Immature natural killer cell (primary cell): ENCODE measurements around the gene SPIN1. TPM values are rescaled to one million over a fixed set of nuclear protein-coding genes. Genes with fewer than 3 reads are reported as not detected.

Experiments
- DNase-seq, 3 donors: peaks; one replicate each; pipeline ENCODE4 v3.0.0; 2022; ENCODE audit warnings: mixed read lengths in 1 of 3
- H3K27ac Mint-ChIP-seq, 6 donors: one replicate each; pipeline ENCODE4 v1.8.0; 2020; ENCODE audit warnings: mixed read lengths in 6 of 6, mild to moderate bottlenecking in 5 of 6, inconsistent platforms in 4 of 6, moderate library complexity in 3 of 6
- H3K27me3 Mint-ChIP-seq, 3 donors: one replicate each; pipeline ENCODE4 v1.8.0; 2020 to 2021; ENCODE audit warnings: low read depth in 3 of 3, mild to moderate bottlenecking in 3 of 3, mixed read lengths in 3 of 3, moderate library complexity in 3 of 3, inconsistent platforms in 1 of 3
- H3K36me3 Mint-ChIP-seq, 3 donors: one replicate each; pipeline ENCODE4 v1.8.0; 2020; ENCODE audit warnings: mixed read lengths in 3 of 3, inconsistent platforms in 2 of 3, mild to moderate bottlenecking in 2 of 3
- H3K4me1 Mint-ChIP-seq, 2 donors: one replicate each; pipeline ENCODE4 v1.8.0; 2020; ENCODE audit warnings: inconsistent platforms in 2 of 2, mild to moderate bottlenecking in 2 of 2, mixed read lengths in 2 of 2, moderate library complexity in 1 of 2
- H3K4me3 Mint-ChIP-seq, 5 donors: one replicate each; pipeline ENCODE4 v1.8.0; 2020; ENCODE audit warnings: mild to moderate bottlenecking in 5 of 5, mixed read lengths in 5 of 5, inconsistent platforms in 3 of 5, moderate library complexity in 3 of 5
- H3K9me3 Mint-ChIP-seq, 6 donors: one replicate each; pipeline ENCODE4 v1.8.0; 2020; ENCODE audit warnings: mild to moderate bottlenecking in 6 of 6, mixed read lengths in 6 of 6, inconsistent platforms in 4 of 6, moderate library complexity in 3 of 6
- polyA plus RNA-seq, 3 donors: library from polyadenylated mRNA; unstranded; fragments of 300-500 nt; fragmentation: Illumina TruSeq; gene quantifications; one replicate each; pipeline ENCODE4 v1.2.3, GENCODE V29; 2021

The SPIN1 gene
- polyA plus RNA-seq, 3 donors from 2014 or later = 24.5 to 49.1 (median 35.1) TPM

- H3K4me3 Mint-ChIP-seq = no peak overlapping the region
- H3K9me3 Mint-ChIP-seq = no peaks in the 10 kb centered on the region
- H3K27ac Mint-ChIP-seq = no peak overlapping the region
- DNase-seq = no peak
- H3K27me3 Mint-ChIP-seq = peaks cover 2 to 3% (median 2%) of the 10 kb centered on the region in 3 donors
- H3K4me1 Mint-ChIP-seq = no peaks in the 10 kb centered on the region
- no peaks in the 10 kb centered on the region for H3K36me3 Mint-ChIP-seq
Observed at GRCh38 chr9:88498880-88499279, 110.6 kb downstream of the SPIN1 start.

DNA sequence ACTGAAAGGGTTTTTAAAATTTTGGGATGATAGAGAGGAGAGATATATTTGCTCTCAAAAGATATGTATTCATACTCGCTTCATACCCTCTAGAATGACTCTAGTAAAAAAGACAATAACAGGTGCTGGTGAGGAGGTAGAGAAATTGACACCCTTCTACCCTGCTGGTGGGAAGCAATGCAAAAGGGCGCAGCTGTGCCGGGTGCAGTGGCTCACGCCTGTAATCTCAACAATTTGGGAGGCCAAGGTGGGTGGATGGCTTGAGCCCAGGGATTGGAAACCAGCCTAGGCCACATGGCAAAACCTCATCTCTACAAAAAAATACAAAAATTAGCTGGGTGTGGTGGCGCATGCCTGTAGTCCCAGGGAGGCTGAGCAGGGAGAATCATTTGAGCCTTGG is 112.8 kb downstream of the SPIN1 start:
- H3K4me1 Mint-ChIP-seq = peaks cover 2 to 7% of the 10 kb centered on the region in 2 donors

DNA sequence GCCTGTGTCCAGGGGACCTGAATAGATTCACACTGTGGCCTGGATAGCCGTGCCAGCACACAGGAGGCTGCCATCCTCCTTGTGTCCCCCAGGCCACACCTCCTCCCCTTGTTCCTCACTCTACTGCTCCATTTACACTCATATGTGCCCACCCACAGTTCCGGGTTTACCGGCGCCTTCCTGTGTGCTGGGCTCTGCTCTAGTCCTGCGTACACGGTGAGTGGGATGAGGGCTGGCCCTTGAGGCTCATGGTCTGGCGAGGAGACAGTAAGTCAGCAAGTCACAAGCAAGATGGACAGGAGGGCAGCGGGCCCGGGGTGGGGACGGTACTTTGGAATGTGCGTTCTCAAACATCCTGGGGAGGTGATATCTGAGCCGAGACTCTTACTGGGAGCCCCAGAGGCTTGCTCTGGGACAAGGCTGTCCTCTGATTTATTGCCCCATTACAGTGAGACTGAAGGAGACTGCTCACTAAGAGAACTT is 114.3 kb downstream of the SPIN1 start:
- no peak for DNase-seq
- H3K4me3 Mint-ChIP-seq = no peak overlapping the region
- no peak overlapping the region for H3K27ac Mint-ChIP-seq
- no peaks in the 10 kb centered on the region for H3K36me3 Mint-ChIP-seq
- H3K9me3 Mint-ChIP-seq = no peaks in the 10 kb centered on the region
- peaks cover 0 to 4% (median 3%) of the 10 kb centered on the region in 3 donors for H3K27me3 Mint-ChIP-seq
- peaks cover 2 to 7% of the 10 kb centered on the region in 2 donors for H3K4me1 Mint-ChIP-seq

More for the DNA sequence above, 112.8 kb downstream of the SPIN1 start:
- Mint-ChIP-seq H3K27me3 (peaks cover 0 to 3% (median 3%) of the 10 kb centered on the region in 3 donors), H3K9me3 (no peaks in the 10 kb centered on the region), H3K36me3 (no peaks in the 10 kb centered on the region), H3K4me3 (no peak overlapping the region), H3K27ac (no peak overlapping the region)
- DNase-seq = no peak

DNA sequence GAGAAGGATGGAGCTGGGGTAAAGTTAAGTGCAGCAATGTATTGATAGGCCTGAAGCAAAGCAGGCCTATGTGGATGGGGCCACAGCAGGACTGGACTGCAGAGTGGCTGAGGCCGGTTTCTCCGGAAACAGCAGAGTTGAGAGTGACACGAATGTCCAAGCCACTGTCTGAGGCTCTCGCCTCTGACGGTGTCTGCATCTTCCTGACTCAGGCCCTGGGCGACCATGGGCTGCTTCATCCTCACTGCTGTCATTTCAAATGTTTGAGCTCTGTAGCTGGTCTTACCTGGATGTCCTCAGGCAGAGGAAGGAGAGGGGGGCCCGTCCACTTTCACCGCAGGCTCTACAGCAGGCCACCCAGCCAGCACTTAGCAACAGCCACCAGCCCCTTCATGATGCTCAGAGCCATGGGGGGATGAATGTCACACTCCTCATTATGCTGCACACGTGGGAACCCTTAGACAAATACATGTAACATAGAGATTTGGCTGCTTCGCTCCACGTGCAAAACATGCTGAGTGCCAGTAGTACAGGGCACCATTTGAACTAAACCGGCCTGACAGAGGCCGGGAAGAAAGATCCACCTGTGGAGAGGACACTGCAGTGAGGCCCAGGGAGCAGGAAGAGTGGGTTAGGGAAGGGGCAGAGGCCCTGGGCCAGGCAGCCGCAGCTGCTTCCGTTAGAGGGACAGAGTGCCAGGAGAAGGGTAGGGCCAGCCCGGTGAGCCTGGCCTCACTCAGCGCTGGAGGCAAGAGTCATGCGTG is 115.0 kb downstream of the SPIN1 start:
- H3K4me1 Mint-ChIP-seq = peaks cover 2 to 7% of the 10 kb centered on the region in 2 donors
- DNase-seq = no peak
- no peak overlapping the region for H3K4me3 Mint-ChIP-seq
- H3K27me3 Mint-ChIP-seq = peaks cover 0 to 4% (median 3%) of the 10 kb centered on the region in 3 donors
- H3K36me3 Mint-ChIP-seq = no peaks in the 10 kb centered on the region
- H3K27ac Mint-ChIP-seq = no peak overlapping the region
- no peaks in the 10 kb centered on the region for H3K9me3 Mint-ChIP-seq

- no peaks in the 10 kb centered on the region for H3K36me3 Mint-ChIP-seq
- no peak for DNase-seq
- peaks cover 2 to 7% of the 10 kb centered on the region in 2 donors for H3K4me1 Mint-ChIP-seq
- peaks cover 0 to 4% (median 3%) of the 10 kb centered on the region in 3 donors for H3K27me3 Mint-ChIP-seq
- peak overlapping the region in 1 of 5 donors; percentile 6 for H3K4me3 Mint-ChIP-seq
- H3K9me3 Mint-ChIP-seq = peaks cover 0 to 3% (median 0%) of the 10 kb centered on the region in 6 donors
- H3K27ac Mint-ChIP-seq = peak overlapping the region in 3 of 6 donors; percentile 1 to 64 (median 47)
Observed at GRCh38 chr9:88503845-88504764, 115.9 kb downstream of the SPIN1 start.

DNA sequence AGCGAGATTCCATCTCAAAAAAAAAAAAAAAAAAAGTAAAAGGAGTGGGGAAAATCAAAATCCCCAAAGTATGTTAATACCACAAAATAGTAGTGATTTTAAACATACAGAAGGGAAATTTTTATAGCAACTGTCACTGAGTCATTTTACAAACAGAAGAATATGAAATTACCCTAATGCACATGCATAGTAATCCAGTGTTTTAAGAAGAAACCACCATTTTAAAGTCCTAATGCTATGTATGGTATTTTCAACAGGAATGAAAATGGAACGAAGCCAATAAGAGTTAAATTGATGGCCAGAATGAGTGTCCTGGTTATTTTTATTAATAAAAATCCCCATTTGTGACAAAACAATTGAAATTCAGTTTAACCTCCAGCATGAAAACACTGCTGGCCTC is 120.1 kb downstream of the SPIN1 start:
- Mint-ChIP-seq H3K27ac (no peak overlapping the region), H3K4me3 (no peak overlapping the region), H3K9me3 (peaks cover 0 to 3% (median 0%) of the 10 kb centered on the region in 6 donors), H3K27me3 (peaks cover 3 to 8% (median 4%) of the 10 kb centered on the region in 3 donors), H3K4me1 (peaks cover 2 to 7% of the 10 kb centered on the region in 2 donors), H3K36me3 (no peaks in the 10 kb centered on the region)
- no peak for DNase-seq

- H3K4me3 Mint-ChIP-seq = no peak overlapping the region
- peaks cover 0 to 3% (median 0%) of the 10 kb centered on the region in 6 donors for H3K9me3 Mint-ChIP-seq
- H3K36me3 Mint-ChIP-seq = no peaks in the 10 kb centered on the region
- H3K27me3 Mint-ChIP-seq = peaks cover 5 to 11% (median 9%) of the 10 kb centered on the region in 3 donors
- H3K27ac Mint-ChIP-seq = no peak overlapping the region
- no peaks in the 10 kb centered on the region for H3K4me1 Mint-ChIP-seq
- no peak for DNase-seq
Observed at GRCh38 chr9:88511906-88512305, 123.7 kb downstream of the SPIN1 start.

GRCh38 chr9:88514247-88514646 is 126.0 kb downstream of the SPIN1 start:
- peaks cover 0 to 3% (median 0%) of the 10 kb centered on the region in 6 donors for H3K9me3 Mint-ChIP-seq
- no peaks in the 10 kb centered on the region for H3K36me3 Mint-ChIP-seq
- no peak for DNase-seq
- peaks cover 5 to 11% (median 7%) of the 10 kb centered on the region in 3 donors for H3K27me3 Mint-ChIP-seq
- H3K27ac Mint-ChIP-seq = no peak overlapping the region
- H3K4me1 Mint-ChIP-seq = no peaks in the 10 kb centered on the region
- no peak overlapping the region for H3K4me3 Mint-ChIP-seq

DNA sequence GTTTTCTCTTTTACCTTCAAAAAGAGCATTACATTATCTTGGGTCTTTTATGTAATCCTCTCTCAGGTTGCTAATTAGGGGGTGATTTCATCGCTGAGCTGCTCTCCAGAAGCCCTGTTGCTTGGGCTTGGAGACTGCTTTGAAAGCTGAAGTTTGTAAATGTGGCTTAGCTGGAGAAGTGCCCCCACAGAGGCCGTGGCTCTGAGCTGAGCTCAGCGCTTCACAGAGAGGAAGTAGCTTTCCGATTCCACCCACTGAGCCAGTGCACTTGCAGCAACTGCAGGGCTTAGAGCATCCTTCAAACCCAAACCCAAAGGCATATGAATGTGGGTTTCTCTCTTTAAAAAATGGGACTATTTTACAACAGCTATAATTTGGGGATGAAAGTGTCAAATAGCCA is 133.1 kb downstream of the SPIN1 start:
- Mint-ChIP-seq H3K4me1 (no peaks in the 10 kb centered on the region), H3K4me3 (no peak overlapping the region), H3K36me3 (no peaks in the 10 kb centered on the region), H3K9me3 (peaks cover 0 to 3% (median 0%) of the 10 kb centered on the region in 6 donors), H3K27ac (no peak overlapping the region), H3K27me3 (peaks cover 1 to 8% (median 5%) of the 10 kb centered on the region in 3 donors)
- no peak for DNase-seq

DNA sequence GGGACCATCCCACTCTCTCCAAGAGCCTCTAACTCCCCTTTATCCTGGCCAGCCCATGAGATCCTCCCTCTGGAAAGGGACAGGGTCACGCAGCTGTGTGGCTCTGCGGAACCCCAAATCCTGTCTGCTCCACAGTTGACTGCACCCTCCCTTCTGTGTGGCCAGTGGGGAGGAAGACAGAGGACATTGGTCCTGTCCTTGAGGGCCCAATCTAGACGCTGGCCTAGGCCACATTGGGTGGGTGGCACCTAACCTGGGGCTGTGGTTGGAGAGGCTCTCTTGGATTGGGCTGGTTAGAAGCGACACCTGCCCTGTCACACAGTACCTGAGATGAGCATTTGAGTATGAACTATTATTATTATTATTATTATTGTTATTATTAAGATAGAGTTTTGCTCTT is 134.1 kb downstream of the SPIN1 start:
- H3K27me3 Mint-ChIP-seq = peaks cover 1 to 6% (median 2%) of the 10 kb centered on the region in 3 donors
- no peaks in the 10 kb centered on the region for H3K4me1 Mint-ChIP-seq
- H3K4me3 Mint-ChIP-seq = no peak overlapping the region
- no peak overlapping the region for H3K27ac Mint-ChIP-seq
- no peak for DNase-seq
- no peaks in the 10 kb centered on the region for H3K9me3 Mint-ChIP-seq
- no peaks in the 10 kb centered on the region for H3K36me3 Mint-ChIP-seq

DNA sequence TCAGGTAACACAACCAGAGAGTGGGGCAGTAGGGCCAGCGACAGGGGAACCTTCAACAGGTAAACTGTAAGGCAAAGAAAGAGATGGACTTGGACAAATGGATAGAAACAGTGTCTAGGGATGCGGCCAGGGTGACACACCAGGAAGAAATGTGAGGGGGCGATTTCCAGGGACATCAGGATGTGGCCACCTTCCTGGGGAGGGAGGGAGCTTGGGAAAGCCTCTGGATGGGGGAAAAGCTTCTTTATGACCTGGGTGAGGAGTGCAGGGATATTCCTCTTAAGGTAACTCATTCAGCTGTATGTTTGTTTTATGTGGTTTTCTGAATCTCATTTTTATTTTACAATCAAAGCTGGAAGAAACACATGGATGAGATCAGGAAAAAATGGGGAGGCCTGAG is 134.8 kb downstream of the SPIN1 start:
- Mint-ChIP-seq H3K9me3 (no peaks in the 10 kb centered on the region), H3K36me3 (no peaks in the 10 kb centered on the region), H3K4me1 (no peaks in the 10 kb centered on the region), H3K27ac (no peak overlapping the region), H3K4me3 (no peak overlapping the region), H3K27me3 (peaks cover 1 to 6% (median 2%) of the 10 kb centered on the region in 3 donors)
- no peak for DNase-seq

DNA sequence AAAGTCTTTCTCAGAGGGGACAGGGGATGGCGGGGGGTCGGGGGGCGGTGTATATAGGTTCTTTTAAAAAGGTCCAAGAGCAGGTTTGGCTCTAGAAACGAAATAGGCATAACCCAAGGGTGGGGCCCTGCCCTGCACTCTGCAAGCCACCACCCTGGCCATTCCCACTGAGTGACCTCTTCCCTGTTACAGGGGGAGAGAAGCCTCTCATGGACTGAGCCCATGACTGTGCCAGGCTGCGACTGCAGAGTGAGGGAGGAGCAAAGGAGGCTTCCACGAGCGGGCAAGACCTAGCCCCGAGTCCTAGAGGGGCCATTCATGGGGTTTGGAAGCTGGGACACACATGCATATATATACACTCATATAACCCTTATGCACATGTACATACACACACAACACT is 136.7 kb downstream of the SPIN1 start:
- no peaks in the 10 kb centered on the region for H3K4me1 Mint-ChIP-seq
- no peak for DNase-seq
- peaks cover 2 to 6% (median 5%) of the 10 kb centered on the region in 3 donors for H3K27me3 Mint-ChIP-seq
- H3K27ac Mint-ChIP-seq = no peak overlapping the region
- H3K36me3 Mint-ChIP-seq = no peaks in the 10 kb centered on the region
- no peaks in the 10 kb centered on the region for H3K9me3 Mint-ChIP-seq
- no peak overlapping the region for H3K4me3 Mint-ChIP-seq

DNA sequence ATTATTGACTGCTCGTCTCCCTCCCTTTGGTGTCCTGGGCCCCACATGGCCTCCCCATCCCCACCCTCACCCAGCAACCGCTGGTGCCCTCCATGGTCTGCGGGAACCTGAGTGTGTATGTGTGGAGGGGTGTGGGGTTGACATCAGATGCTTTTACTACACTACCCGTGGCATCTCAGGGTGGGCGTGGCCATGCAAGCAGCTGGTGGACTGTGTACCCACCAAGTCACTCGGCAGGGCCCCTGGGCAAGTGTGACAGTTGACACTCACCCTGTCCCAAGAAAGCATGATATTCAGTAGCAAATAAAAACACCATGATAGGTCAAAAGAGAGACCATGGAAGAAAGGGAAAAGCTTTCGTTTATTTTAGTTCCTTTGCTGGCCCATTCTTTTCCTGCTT is 139.4 kb downstream of the SPIN1 start:
- peaks cover 2 to 6% (median 4%) of the 10 kb centered on the region in 3 donors for H3K27me3 Mint-ChIP-seq
- H3K36me3 Mint-ChIP-seq = no peaks in the 10 kb centered on the region
- no peaks in the 10 kb centered on the region for H3K9me3 Mint-ChIP-seq
- DNase-seq = no peak
- no peak overlapping the region for H3K27ac Mint-ChIP-seq
- H3K4me3 Mint-ChIP-seq = no peak overlapping the region
- peaks cover 0 to 7% of the 10 kb centered on the region in 2 donors for H3K4me1 Mint-ChIP-seq
